DND-41 (cell line): ENCODE measurements around the gene CCN5.

Source experiments
- EZH2 ChIP-seq: IDR thresholded peaks from 3 replicates; pipeline ENCODE4 v1.6.1; 2012; ENCODE audit warnings: borderline replicate concordance, low read depth, mild to moderate bottlenecking, moderate library complexity, low read length, inconsistent platforms; ENCODE audit not compliant: severe bottlenecking
- TF ChIP-seq, protein P1 (sequence below): IDR thresholded peaks from 2 replicates; pipeline ENCODE4 v1.5.1; 2012; ENCODE audit warnings: borderline replicate concordance, low read length, moderate library complexity, mild to moderate bottlenecking; ENCODE audit not compliant: poor library complexity, severe bottlenecking; ENCODE audit errors: extremely low read depth

DNA sequence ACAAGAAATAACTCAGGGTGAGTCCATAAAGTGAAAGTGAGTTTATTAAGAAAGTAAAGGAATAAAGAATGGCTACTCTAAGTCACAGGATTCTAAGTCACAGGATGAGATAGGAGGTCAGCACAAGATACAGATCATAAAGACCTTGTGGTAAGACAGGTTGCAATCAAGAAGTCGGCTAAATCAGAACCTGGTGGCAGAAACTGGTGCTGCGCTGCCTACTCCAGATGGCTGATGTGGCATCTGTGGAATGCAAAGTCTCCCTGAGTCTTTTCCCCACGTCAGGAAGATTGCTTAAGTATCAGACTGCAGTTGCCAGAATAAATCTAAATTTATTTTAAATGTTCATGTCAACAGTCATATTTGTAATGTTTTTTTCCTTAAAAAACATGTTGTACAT, 19.8 kb downstream of the CCN5 start:
- TF ChIP-seq, protein P1, sequence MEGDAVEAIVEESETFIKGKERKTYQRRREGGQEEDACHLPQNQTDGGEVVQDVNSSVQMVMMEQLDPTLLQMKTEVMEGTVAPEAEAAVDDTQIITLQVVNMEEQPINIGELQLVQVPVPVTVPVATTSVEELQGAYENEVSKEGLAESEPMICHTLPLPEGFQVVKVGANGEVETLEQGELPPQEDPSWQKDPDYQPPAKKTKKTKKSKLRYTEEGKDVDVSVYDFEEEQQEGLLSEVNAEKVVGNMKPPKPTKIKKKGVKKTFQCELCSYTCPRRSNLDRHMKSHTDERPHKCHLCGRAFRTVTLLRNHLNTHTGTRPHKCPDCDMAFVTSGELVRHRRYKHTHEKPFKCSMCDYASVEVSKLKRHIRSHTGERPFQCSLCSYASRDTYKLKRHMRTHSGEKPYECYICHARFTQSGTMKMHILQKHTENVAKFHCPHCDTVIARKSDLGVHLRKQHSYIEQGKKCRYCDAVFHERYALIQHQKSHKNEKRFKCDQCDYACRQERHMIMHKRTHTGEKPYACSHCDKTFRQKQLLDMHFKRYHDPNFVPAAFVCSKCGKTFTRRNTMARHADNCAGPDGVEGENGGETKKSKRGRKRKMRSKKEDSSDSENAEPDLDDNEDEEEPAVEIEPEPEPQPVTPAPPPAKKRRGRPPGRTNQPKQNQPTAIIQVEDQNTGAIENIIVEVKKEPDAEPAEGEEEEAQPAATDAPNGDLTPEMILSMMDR, result peak; percentile 20
- TF ChIP-seq EZH2, result no peak
